HG03159 (cell line): ENCODE results near the gene DNAJC27.

Source experiments
- ATAC-seq: cut with Tn5 transposase; IDR thresholded peaks from one replicate; pipeline ENCODE4 v1.9.1; 2021; ENCODE audit warnings: mild to moderate bottlenecking, moderate library complexity; ENCODE audit not compliant: unreplicated experiment

Gene DNAJC27

DNA sequence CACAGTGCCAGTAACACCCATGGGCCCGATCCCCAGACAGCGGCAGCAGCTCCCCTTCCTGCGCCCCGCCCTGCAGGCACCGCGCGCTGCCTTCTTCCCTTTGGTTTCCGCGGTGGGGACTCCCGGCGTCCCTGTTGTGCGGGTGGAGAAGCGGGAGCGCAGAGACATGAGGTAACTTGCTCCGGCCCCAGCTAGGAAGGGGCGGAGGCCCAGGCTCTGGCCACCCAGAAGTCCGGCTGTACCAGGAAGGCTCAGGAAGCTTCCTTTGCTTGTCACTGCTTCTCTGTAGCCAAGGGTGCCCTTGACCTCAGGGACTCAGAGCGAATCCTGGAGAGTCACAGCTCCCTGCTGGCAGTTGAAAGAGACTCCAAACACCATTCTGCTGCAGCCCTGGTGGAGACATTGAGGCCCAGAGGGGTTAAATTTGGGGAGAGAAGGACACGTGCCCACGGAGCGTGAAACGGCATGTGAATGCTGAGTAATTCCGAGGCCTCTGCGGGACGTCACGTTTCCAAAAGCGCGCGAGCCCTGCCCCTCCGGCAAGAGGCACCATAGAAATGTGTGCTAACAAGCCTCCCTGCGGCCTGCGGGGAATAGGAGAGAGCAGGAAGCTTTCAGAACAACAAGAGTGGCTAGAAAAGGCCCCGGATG is 45.0 kb downstream of the DNAJC27 start:
- ATAC-seq, result no peak

DNA sequence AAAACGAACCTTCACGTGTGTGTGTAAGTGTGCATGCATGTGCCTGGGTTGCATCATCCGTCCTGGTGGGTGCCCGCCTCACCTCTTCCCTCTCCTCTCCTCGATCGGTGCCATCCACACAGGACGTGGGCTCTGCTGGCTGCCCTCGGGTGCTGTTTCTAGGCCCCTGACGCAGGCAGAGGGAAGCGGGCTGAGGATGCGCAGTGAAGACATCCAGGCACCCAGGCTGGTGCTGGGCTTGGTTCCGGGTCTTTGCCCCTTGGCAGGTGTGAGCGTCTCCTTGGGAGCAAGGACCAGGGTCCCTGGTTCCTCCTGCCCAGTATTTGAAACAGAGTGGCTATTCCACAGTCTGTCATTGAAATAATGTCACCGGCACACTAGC is 45.5 kb downstream of the DNAJC27 start:
- ATAC-seq, result no peak

DNA sequence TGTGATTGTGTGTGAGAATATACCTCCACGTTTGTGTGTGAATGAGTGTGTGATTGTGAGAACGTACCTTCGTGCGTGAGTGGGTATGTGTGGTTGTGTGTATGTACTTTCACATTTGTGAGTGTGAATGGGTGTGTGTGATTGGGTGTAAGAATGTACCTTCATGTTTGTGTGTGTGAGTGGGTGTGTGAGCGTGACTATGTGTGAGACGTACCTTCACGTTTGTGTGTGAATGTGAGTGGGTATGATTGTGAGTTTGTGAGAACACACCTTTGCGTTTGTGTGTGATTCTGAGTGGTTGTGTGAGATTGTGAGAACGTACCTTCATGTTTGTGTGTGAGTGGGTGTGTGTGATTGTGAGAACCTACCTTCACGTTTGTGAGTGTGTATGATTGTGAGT is 45.9 kb downstream of the DNAJC27 start:
- no peak for ATAC-seq

DNA sequence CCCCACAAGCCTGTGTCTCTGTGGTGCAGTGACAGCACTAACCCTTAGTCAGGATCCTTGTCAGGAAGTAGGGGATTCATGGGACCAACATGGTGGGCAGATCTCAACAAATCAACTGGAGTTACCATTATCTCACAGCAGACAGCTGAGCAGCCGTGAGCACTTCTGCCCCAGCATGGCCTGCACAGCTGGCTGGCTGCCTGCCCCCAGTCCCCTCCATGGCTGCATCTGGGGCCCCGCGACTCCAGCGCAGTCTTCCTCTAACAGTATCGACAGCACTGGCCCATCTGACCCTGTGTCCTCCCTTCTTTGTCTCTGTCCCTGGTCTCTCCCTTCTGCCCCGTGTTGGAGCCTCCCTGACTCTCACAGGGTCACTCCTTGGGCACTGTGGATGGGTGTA is 47.0 kb downstream of the DNAJC27 start:
- ATAC-seq, result no peak

DNA sequence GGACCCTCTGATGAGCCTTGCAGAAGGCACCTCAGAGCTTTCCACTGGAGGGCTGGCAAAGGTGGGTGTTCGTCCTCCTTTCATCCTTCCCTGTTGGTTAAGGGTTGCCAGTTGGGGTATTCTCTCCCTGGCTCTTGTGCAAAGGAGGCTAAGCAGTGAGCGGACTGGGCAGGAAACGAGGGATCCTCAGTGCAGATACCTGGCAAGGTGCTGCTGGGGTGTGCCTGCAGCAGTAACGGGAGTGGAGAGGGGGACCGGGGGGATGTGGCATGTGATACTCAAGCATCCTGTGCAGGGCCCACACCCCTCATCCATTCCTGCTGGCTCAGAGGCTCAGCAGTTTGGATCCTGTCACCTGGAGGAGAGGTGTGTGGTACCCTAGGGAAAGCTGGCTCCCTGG is 47.5 kb downstream of the DNAJC27 start:
- ATAC-seq, result no peak

DNA sequence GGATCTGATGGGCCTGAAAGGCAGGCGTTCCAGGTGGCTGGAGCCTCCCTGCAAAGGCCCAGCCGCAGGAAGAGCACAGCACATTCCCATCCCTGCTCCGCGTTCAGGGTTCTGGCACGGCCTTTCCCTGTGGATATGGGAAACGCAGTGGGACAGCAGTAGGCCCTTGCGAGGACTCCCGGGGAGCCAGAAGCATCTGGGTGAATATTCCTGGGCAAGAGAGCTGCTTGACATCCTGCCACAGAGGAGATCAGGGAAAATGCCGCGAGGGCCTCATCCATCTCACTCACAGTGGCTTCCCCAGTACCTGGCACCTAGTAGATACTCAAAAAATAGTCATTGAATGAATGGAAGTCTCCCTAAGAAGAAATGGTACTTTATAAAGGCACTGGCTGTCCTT is 48.6 kb downstream of the DNAJC27 start:
- no peak for ATAC-seq

DNA sequence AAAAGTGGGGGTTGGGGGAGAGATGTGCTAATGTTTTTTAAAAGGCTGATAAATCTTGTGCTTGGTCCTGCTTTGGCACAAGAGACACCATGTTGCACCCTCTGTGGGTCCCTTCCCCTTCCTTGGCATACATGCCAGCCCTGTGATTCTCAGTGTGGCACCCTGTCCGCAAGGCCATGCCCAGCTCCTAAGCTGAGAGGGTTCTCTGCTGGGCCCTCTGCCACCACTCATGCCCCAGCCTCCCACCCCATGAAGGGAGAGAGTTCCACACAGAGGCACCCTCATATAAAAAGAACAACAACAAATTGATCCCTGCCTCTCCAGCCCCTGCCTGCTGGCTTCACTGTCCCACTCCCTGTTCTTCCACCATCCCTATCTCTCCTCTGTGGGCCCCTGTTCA is 49.2 kb downstream of the DNAJC27 start:
- no peak for ATAC-seq

DNA sequence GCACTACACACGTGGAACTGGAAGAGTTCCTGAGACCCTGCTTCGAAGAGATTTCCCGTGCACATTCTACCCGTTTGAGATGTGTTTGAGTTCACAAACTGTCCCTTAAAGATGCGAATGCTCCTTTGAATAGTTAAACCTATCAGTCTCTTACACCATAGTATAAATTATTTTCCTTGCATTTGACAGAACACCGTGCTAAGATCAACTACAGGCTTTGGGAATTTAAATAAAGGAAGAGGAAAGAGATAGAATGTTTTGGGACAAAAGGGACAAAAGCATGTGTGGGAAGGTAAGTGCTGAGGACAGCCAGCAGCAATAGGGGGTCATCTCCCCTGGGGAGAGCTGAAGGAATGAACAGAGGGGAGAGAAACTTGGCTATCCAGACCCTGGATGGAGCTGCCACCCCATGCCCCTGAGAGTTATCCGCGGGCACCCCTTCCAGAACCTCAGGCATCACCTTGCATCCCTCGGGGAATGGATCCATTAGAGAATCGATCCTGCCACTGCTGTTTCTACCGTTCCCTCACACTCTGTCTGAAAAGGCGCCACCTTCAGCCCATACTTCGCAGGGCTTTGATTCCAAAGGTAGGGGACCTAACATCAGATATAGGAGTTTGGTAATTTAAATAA is 50.8 kb downstream of the DNAJC27 start:
- ATAC-seq, result peak; percentile 1

DNA sequence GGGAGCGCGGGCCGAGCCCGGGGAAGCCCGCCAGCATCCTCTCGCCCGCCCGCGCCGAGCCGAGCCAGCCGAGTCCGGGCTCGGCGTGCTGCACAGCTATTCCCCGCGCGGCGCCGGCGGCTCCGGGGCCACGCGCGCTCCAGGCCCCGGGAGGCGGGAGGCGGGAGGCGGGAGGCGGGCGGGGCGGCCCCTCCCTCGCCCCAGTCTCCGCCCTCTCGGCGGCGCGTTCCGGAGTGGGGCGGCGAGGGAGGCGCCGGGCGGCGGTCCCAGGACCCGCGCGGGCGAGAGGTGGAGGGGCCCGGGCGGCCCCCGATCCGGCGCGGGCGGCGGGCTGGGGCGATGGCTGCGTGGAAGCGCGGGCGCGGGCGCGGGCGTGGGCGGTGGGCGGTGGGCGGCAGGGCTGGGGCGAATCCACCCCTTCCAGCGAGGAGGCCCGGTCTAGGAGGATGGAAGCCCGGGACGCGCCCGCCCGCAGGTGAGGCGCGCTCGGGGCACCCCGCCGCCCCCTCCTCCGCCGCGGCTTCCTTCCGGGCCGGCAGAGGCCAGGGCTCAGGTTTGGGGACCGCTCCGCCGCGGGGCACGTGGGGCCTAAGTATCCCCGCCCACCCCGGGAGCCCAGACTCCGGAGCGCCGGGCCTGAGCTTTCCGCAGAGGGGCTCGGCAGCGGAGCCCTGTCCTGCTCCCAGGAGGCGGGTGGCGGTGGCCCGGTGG is 51.5 kb downstream of the DNAJC27 start, which contains the start of gene ADCY3:
Gene ADCY3, minus strand, starts transcription at position 140 of the 711 bp plus-strand sequence. CDS start 1,250 bp downstream, outside the sequence.
- ATAC-seq, result peak; percentile 61

DNA sequence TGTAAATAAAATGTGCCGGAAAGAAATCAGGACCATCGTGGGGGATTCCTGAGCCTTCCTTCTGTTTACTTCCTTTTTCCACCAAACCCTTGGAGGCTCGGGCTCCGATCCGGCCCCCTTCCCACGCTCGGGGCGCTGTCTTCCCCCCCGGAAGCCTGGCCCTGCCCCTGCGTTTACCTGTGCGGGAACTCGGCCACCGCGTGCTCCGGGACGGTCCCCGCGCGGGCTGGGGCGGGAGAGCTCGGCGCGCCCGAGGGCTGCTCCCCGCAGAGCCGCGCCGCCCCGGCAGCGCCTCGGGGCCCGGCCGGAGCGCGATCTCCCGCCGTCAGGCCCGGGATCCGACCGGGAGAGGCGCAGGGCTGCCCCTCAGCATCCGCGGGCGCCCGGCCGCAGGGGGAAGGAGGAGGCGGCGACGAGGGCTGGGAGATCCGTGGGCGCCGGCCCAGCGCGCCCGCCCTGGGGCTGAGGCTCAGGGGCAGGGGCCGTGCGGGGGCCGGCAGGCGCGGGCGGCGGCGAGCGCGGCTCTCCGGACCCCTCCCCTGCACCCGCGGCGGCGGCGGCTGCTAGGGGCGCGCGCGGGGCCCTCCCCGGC is 52.2 kb downstream of the DNAJC27 start:
- peak; percentile 30 for ATAC-seq

DNA sequence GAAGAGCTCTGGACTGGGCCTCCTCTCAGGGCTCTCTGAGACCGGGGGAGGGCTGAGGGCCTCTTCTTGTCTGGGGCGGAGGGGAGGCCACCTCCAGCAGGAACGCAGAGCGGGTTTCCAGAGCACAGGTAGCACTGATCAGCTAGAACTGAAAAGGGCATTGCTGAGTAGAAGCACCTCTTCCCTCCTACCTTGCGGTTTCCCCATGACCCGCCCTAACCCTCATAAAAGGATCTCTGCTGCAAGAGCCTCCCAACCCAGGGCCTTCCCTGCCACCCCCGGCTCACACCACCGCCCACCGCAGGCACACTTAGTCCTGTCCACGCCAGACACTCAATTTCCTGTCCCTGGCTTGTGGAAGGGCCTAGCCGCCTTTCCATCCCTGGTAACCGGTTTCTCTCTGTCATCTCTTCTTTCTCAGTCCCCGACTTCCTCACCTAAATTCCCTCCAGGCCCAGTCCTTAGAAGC is 52.7 kb downstream of the DNAJC27 start:
- ATAC-seq, result no peak

DNA sequence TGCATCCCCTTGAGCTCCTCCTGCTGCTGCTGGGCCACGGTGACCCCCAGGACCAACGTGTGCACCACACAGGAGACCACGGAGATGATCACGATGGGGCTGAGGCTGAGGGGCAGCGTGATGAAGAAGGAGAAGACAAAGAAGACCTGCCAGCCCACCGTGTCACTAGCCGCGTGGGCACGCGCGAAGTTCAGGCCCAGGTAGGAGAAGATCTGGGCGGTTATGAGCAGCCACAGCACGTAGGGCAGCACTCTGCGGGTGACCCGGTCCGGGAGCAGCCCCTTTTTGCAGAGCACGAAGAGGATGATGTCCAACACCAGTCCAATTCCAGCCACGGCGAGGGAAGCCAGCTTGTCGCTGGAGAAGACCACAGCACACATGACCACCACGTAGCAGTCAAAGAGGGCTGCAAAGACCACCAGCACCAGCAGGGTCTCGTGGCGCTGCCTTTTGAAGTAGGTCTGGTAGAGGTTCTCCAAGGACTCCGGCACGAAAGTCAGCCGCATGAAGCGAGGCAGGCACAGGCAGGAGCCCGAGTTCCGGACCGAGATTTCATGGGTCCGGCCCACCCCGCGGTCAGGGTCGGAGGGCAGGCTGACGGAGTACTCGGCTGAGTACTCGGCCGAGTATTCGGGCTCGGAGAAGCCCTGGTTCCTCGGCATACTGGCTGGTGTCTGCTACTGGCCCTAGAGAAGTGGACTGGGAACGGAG is 53.3 kb downstream of the DNAJC27 start:
- no peak for ATAC-seq

DNA sequence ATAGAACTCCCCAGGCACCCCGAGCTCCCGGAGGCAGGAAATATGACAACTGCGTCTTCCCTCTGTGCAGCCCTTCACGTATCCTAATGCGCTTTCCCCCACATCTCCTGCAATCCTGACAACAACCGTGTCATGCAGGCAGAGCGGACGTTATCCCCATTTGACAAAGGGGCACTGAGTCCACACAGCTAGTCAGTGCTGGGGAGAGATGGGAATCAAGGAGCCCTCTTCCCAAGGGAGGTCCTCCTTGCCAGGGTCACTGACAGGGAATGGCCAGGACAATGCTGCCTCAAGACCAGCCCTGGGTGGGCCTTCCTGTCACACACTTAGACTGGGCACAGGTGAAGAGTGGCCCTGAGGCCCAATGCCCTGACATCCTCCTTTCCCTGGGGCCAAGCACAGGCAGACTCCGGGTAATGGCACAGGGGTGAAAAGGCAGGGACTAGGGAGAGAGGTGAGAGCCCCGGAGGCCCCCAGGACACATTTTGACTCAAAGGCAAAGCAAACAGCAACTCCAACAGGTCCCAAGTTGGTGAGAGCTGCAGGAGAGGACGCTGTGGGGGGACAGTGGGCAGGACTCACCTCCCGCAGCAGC is 53.9 kb downstream of the DNAJC27 start:
- ATAC-seq, result no peak

DNA sequence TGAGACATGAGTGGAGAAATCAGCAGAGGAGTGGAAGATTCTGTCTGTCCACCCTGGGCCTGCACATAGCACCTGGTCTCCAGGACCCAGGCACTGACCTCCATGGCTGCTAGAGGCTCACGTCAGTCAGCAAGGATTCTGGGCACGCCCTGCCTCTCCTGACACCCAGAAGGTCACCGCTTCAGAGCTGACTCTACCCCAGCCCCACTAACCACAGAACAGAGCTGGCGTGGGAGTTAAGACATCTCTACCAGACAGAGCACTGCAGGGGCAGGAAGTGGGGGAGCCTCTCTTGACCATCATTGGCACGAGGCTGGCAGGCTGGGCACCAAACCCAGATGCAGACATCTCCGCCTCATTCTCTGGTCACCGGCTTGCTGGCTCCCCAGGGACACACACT is 54.7 kb downstream of the DNAJC27 start:
- no peak for ATAC-seq

DNA sequence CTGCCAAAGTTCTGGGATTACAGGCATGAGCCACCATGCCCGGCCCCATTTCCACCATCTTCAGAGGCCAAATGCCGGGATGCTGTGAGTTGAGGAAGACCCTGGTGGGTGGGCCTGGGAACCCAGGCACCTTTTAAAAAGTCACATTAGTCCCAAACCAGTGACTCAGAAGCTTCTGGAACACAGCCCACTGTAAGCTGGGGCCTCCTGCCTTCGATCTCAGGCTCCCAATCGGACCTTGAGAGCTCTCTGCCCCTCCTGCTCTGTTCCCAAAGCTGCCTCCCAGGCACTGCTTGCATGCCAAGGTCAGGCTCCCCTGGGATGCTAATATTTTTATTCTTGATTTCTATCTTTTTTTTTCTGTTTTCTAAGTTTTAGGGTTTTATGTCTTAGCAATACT is 56.0 kb downstream of the DNAJC27 start:
- ATAC-seq, result no peak

DNA sequence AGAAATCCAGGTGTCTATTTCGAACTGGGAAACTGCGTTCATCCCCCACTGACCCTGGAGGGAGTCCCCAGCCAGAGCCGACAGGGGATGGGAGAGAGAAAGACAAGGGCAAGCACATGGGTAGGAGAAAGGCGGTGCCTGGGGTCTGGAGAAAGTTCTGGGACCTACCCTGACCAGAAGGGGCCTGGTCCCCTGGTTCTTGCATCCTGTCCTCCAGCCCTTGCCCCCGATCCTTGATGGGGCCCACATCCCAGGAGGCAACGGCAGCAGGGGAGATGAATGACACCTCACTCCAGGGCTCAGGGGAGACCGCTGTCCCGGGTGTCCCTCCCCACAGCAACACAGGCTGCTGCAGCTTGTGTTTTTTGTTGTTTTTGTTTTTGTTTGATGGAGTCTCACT is 56.6 kb downstream of the DNAJC27 start:
- ATAC-seq, result no peak

DNA sequence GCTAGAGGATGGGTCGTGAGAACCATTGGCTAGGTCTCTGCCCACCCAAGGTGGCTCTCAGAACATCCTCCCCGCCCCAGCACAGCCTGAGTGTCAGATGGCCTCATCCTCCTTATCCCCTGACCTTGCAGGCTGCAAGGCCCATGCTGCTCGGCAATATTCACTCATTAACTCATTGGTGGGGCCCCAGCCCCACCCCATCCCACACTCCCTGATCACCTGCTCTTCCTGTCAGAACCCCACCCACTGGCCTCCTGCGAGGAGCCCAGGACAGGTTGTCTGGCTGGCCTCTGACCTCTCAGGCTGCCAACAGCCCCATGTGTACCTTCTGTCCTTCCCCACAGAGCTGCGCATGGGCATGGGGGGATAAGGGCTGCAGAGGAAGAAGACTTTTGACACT is 57.0 kb downstream of the DNAJC27 start:
- ATAC-seq, result no peak

DNA sequence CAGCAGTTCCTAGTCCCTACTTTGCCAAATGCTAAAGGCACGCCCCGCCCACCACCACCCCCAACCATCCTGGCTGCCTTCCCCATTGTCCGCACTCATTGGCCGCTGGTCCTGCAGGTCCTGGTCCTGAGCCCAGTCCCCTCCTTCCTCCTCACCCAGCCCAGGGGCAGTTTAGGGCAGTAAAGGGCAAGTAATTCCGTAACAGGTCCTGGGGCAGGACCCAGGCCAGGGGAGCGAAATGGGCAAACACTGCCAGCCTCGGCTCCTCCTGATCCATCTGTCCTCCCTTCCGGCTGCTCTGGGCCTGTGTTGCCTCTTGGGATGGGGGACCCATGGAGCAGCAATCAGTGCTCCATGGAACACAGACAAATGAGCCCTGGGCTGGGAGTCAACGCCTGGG is 57.8 kb downstream of the DNAJC27 start:
- ATAC-seq, result no peak

DNA sequence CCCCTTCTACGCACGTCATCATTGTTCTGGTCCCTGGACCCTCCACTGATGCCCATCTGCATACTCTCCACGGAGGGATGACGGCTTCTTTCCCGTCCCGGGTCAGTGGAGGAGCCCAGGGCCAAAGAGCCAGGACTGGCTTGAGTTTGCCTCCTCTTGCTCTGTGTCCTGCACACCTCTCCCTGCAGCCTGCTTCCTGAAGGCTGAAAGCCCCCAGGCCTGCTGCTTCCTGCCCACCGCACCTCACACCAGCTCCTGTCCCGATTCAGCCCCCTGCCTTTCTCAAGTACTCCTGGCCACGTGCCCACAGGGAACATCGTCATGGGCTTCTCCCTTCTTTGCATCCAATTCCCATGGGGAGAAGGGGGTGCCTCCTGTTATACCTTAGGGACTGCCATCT is 58.8 kb downstream of the DNAJC27 start:
- ATAC-seq, result no peak

DNA sequence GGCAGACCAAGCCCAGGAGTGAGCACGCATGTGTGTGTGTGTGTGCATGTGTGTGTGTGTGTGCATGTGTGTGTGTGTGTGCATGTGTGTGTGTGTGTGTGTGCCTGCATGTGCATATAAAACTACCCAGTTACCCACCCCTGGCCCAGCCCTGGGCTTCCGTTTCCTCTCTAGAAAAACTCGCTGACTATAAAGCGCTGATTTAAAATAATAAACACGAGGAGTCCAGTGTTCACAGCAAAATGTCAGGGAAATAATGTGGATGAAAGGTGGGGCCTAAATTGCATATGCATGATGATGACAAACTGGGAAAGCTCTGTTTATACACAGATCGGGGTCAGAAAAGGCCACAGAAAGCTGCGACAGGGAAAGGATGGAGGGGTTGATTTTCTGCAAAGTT is 59.2 kb downstream of the DNAJC27 start:
- no peak for ATAC-seq

DNA sequence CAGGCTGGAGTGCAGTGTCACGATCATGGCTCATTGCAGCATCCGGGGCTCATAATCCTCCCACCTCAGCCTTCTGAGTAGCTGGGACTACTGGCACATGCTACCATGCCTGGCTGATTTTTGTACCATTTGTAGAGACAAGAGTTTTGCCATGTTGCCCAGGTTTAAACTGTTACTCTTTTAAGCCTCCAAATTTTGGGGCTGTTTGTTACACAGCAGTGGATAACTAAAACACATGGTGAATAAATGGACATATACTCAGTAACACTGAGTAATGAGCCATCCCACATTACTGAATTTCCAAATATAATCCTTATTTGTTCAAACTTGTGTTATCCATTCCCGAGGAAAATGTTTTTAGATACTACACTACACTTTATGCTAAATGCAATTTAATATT is 61.5 kb downstream of the DNAJC27 start:
- no peak for ATAC-seq
